GM18517 (cell line): ENCODE results near the gene CDH6.

Source experiments
- ATAC-seq: cut with Tn5 transposase; IDR thresholded peaks from one replicate; pipeline ENCODE4 v1.9.1; 2021; ENCODE audit warnings: mild to moderate bottlenecking, moderate library complexity; ENCODE audit not compliant: unreplicated experiment

Gene CDH6

DNA sequence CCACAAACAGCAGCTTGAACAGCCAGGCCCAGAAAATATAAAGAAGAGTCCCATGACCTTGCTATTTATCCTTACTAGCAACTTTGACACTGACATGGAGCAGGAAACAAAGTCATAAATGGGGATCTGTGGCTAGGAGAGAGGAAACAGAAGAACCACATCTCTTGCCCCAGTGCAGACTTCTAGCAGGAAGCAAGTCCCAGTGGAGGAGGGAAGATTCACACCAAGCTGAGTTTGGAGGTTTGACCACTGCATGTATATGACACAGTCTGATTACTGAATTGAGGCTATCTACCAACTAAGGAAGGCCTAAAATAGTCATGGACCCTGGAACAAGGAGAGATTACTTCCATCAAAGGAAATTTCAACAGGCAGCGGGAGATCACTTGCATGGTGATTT, 51.4 kb downstream of the CDH6 start:
- no peak for ATAC-seq

- no peak for ATAC-seq
These were observed 53.9 kb downstream of the CDH6 start for GRCh38 chr5:31247381-31247780.

GRCh38 chr5:31250201-31250600, 56.7 kb downstream of the CDH6 start:
- no peak for ATAC-seq

DNA sequence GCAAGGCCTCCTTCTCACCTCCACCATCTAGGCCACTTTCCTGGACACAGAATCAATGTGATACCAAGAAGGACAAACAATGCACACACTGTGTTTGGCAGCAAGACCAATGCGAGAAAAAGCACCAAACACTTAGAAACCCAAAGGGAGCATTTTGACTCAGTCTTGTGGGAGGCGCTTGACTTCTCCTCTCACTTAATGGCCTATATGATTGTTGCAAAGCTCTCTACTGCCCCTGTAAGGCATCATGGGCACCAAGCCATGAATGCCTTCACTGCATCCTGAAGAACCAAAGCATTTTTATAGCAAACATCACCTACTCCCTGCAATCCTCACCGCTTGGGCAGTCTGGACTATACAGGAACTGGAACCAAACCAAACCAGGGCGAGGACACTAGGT, 57.5 kb downstream of the CDH6 start:
- no peak for ATAC-seq

GRCh38 chr5:31255041-31255440, 61.6 kb downstream of the CDH6 start:
- ATAC-seq: no peak

GRCh38 chr5:31268256-31268655, 74.8 kb downstream of the CDH6 start:
- ATAC-seq: no peak

- no peak for ATAC-seq
These were observed 75.2 kb downstream of the CDH6 start for GRCh38 chr5:31268686-31269085.

DNA sequence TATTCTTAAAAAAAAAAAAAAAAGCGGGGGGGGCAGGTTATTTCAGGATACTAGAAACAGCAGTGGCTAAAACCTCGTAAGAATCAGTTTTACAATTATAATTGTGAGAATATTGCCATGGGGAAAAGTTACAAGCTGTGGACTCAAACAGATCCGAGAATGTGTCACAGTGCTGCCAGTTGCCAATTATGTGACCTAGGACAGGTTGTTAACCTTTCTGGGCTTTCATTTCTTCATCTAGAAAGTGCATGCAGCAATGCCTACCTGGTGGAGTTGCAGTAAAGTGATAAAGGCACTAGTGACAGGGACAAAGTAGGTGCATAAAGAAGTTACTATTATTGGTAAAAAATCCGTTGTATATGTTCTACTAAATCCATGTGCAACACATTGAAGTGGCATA, 75.8 kb downstream of the CDH6 start:
- no peak for ATAC-seq

DNA sequence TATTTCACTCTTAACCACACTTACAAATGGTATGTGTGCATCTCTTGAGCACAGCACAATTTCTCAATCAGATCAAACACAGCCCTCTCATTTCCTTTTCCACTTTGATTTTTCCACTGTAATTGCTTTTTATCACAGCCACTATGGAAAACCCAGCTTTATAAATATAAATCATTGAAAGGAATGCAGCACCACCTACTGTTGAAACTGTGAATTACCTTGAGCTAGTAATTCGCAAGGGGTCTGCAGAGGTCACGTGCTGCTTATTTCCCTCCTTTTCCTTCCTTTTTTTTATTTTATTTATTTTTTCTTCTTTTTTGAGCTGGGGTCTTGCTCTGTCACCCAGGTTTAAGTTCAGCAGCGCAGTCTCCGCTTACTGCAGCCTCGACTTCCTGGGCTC, 76.9 kb downstream of the CDH6 start:
- ATAC-seq: no peak

DNA sequence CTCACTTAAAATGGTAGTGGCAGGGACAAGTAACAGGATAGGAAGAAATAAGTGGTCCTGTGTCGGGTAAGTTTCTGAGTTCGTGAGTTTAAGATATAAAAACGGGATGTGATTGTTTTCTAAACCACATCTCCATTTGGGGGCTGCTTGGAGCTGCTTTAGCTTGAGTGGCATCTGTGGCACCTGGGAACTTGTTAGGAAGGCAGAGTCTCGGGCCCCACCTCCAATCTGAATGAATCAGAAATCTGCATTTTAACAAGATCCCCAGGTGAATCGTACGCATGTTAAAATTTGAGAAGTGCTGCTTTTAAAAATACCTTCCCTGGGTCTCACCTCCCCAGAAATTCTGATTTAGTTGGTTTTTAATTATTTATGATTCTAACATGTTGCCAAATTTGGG, 78.1 kb downstream of the CDH6 start:
- ATAC-seq: no peak

- ATAC-seq: no peak
These were observed 79.7 kb downstream of the CDH6 start for GRCh38 chr5:31273161-31273560.

DNA sequence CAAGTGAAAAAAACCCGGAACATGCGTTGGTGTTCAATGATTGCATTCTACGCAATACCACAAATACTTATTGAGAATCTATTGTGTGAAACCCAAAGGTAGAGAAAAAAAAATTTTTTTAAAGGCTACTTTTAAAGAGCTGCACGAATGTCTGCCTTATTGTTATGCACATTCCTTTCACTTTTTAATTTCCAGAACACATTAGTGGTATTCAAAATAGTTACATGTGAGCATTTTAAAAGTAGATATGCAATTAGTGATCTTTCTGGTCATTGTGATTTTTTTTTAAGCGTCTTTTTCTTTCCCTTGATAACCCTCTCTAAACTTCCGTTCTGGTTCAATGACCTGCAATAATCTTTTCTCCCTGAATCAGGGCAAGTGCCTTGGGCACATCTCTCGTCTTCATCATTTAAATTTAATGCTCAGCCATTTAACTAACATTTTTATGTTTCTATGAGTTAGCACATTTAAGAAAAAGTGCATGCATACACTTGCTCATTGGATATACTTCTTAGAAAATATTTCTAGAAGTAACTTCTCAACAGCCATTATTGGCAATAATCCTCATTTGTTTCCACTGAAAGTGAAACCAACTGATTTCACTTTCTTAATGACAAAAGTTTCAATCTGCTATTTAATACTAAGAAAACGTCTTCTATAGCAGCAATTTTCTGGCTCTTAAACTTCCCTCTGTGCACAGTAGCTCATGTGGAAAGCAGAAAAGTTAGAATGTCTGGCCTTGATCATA, 80.3 kb downstream of the CDH6 start:
- ATAC-seq: peak; percentile 83

DNA sequence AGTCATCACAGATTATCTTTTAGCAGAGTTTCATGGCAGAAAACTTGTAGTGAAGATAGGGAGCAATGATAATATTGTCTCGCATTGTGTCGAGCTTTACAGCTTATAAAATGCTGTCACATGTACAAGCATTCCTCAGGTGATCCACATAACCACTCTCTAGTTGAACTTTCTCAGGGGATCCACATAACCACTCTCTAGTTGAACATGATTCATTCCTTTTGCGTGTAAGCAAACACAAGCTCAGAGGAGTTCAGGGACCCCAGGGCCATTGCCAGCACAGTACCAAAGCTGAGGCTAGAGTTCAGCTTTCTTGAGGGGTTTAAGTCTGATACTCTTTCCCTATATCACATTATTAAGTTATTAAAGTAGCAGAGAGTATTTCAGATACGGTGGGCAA, 86.7 kb downstream of the CDH6 start:
- ATAC-seq: no peak

GRCh38 chr5:31283326-31283725, 89.8 kb downstream of the CDH6 start:
- ATAC-seq: no peak

DNA sequence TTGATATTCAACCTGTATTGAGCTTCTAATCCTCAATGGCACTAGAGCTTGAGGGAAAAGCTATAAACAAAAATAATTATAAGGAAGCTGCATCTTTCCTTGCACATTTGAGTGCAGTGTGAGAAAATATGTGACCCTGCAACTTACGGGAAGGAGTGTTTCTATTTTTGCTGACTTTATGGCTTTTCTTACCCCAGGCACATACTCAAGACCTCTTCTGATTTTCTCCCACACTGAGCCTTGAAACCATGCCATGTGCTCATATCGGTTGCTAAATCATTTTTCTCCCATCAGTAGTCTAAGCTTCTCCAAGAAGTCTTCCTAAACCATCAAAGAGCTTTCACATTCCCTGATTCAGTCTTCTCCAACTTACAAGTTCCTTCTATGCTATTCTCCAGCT, 91.5 kb downstream of the CDH6 start:
- no peak for ATAC-seq

DNA sequence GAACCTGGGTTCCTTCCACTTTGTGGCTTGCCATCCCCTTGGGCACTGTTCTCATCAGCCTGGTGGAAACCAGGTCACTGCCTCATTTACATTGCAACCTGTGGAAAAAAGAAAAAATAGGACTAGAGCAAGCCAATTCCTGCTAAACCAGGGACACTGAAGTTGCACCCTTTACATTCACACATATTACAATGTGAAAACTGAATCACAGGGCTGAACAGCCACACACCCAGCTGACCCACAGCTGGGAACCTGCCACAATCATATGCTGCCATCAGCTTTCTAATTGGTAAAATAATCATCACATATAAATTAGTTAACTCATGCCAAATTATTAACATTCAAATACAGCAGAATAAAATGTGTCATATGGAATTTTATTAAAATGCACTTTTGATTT, 94.5 kb downstream of the CDH6 start:
- ATAC-seq: no peak

DNA sequence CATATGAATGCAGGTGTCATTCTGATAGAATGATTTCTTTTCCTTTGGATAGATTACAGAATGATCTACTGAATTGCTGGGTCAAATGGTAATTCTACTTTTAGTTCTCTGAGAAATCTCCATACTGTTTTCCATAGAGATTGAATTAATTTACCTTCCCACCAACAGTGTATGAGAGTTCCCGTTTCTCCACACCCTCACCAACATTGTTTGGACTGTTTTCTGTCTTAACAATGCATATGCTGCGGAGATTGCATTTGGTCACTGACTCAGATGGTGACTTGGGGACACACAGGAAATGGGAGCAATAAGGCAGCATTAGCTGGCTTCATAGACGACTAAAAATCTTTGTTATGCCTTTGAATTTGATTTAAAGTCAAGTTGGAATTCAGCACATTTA, 95.9 kb downstream of the CDH6 start:
- no peak for ATAC-seq

GRCh38 chr5:31291323-31291854, 97.9 kb downstream of the CDH6 start:
- no peak for ATAC-seq

DNA sequence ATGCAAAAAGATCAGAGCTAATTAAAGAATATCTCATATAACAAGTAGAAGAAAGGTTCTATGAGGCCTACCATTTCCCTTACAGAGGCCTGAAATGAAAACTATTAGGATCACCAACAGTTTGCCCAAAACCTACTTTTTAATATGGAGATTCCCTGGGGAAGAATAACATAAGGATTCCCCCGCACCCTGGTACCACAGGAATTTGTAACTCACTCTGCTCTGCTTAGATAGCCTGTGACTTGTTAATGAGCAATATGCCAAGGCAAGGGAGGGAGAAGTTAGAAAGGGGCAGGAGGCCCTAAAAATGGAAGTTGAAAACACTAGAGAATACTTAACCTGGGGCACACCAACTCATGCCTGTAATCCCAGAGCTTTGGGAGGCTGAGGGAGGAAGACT, 107.0 kb downstream of the CDH6 start:
- no peak for ATAC-seq

DNA sequence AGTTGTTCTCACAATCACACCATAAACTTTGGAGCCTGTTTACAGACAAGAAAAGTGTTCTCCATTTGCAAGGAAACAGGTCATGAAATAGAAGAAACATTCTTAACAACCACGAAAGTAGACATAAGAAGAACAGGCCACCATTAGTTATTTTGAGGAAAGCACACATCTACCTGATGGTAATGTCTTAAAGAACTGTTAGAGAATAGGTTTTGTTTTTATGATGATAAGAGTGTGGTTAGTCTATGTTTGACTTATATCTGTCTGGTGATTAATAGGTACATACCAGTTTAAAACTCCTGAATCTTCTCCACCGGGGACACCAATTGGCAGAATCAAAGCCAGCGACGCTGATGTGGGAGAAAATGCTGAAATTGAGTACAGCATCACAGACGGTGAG, 108.3 kb downstream of the CDH6 start:
- ATAC-seq: no peak

GRCh38 chr5:31303688-31304087, 110.2 kb downstream of the CDH6 start:
- no peak for ATAC-seq

DNA sequence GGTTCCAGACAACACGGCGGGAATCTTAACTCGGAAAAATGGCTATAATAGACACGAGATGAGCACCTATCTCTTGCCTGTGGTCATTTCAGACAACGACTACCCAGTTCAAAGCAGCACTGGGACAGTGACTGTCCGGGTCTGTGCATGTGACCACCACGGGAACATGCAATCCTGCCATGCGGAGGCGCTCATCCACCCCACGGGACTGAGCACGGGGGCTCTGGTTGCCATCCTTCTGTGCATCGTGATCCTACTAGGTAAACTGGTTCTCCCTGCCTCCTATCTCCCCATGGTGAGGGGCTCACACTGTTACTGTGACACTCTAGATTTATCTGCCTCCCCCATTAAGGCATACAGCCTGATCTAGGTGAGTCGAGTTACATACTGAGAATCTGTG, 124.2 kb downstream of the CDH6 start:
- no peak for ATAC-seq

- ATAC-seq: no peak
These were observed 125.8 kb downstream of the CDH6 start for GRCh38 chr5:31319335-31319734.
